ENCODE results near the gene SVOP. TPM values are rescaled to one million over a fixed set of nuclear protein-coding genes. Genes with fewer than 3 reads are reported as not detected.

Gene SVOP
- total and polyA plus RNA-seq, 2 of the 8 experiments (the other 6 are each of a cell fraction or from before 2014, with no cell fraction given): 0.06 TPM; not detected in 1

DNA sequence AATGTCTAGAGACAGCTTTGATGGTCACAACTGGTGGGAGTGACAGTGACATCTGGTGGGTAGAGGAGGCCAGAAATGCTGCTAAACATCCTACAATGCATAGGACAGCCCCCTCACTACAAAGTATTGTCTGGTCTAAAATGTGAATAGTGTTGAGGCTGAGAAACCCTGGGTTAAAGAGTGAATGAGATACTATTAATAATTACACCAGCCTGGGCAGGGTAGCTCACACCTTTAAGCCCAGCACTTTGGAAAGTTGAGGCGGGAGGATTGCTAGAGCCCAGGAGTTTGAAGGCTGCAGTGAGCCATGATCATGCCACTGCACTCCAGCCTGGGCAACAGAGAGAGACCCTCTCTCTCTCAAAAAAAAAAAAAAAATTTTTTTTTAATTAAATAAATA is 11.1 kb downstream of the SVOP start:
- Histone ChIP-seq H2BK120ac (replicated peaks; ENCODE audit: low read depth, low read length) (no peak overlapping the region), H3K4me3 (ENCODE audit: extremely low read depth in 1 of 4, insufficient read depth in 2 of 4, low read depth in 3 of 4, low read length in 4 of 4) (no peak overlapping the region), H3K27me3 (replicated peaks in 1 of 4; ENCODE audit: control insufficient read depth in 3 of 4, extremely low read depth in 1 of 4, insufficient read depth in 3 of 4, low read length in 3 of 4) (no peaks in the 10 kb centered on the region), H2AK5ac (ENCODE audit: low read depth, low read length) (no peak overlapping the region), H2BK5ac (ENCODE audit: low read depth, low read length) (no peak overlapping the region), H4K20me1 (replicated peaks in 1 of 2; ENCODE audit: control insufficient read depth in 1 of 2, insufficient read depth in 2 of 2, low read length in 2 of 2) (no peaks in the 10 kb centered on the region), H3K79me1 (ENCODE audit: low read depth, low read length) (no peaks in the 10 kb centered on the region), H2BK20ac (ENCODE audit: low read length) (no peak overlapping the region), H3K27ac (ENCODE audit: low read depth, low read length) (no peak overlapping the region), H3K18ac (ENCODE audit: extremely low read depth, low read length) (no peak overlapping the region), H3K56ac (replicated peaks; ENCODE audit: insufficient read length, low read depth, low read length) (no peak overlapping the region), H3K9ac (replicated peaks in 1 of 4; ENCODE audit: extremely low read depth in 1 of 4, low read depth in 3 of 4, low read length in 3 of 4) (no peak overlapping the region), H3K14ac (ENCODE audit: insufficient read length) (no peak overlapping the region), H3K9me3 (ENCODE audit: insufficient read depth in 2 of 2, low read depth in 1 of 2, low read length in 1 of 2) (no peaks in the 10 kb centered on the region), H2AFZ (ENCODE audit: low read length) (no peak overlapping the region), H3K4me2 (ENCODE audit: insufficient read depth in 1 of 2, low read depth in 2 of 2, low read length in 2 of 2) (no peak overlapping the region), H3K36me3 (ENCODE audit: control insufficient read depth in 2 of 4, insufficient read depth in 4 of 4, low read length in 3 of 4) (no peaks in the 10 kb centered on the region), H2BK15ac (ENCODE audit: low read length) (no peak overlapping the region), H2BK12ac (ENCODE audit: low read depth, low read length) (no peak overlapping the region), H3K23me2 (ENCODE audit: low read depth, low read length) (no peaks in the 10 kb centered on the region), H3K4me1 (replicated peaks in 1 of 4; ENCODE audit: control insufficient read depth in 3 of 4, insufficient read depth in 4 of 4, low read length in 3 of 4) (no peaks in the 10 kb centered on the region), H3K4ac (replicated peaks; ENCODE audit: insufficient read length, low read depth, low read length) (no peak overlapping the region), H4K91ac (replicated peaks; ENCODE audit: insufficient read length, low read length) (no peak overlapping the region), H4K8ac (ENCODE audit: extremely low read depth, insufficient read depth, low read length) (no peak overlapping the region), H4K5ac (ENCODE audit: insufficient read length, low read depth, low read length) (no peak overlapping the region), H3K23ac (ENCODE audit: insufficient read length) (no peak overlapping the region), H3K79me2 (ENCODE audit: control insufficient read depth in 1 of 2, insufficient read depth in 2 of 2, low read length in 2 of 2) (no peaks in the 10 kb centered on the region)
- WGBS, 2 experiments (ENCODE audit: extremely low coverage in 1 of 2, insufficient coverage in 1 of 2, insufficient read length in 1 of 2, insufficient replicate concordance in 2 of 2, low coverage in 1 of 2, low lambda C conversion rate in 2 of 2, missing lambda C conversion rate in 1 of 2): 100% methylated on average over 1 of the region's 1 CpG; no CpG with 5 or more reads in 1 of the 2 experiments
- ChIA-PET POLR2A (ENCODE audit: partially characterized antibody) (interaction anchor here (0.6 kb wide), 1 partner anchor 21 kb away, joined by 3 read pairs; no protein-coding TSS in a partner anchor), CTCF (ENCODE audit: partially characterized antibody) (interaction anchor here (0.6 to 1.8 kb wide), 4 partner anchors 28 to 102 kb away, joined by 3 to 6 read pairs (median 4); no protein-coding TSS in a partner anchor)
- TF ChIP-seq, protein P1, sequence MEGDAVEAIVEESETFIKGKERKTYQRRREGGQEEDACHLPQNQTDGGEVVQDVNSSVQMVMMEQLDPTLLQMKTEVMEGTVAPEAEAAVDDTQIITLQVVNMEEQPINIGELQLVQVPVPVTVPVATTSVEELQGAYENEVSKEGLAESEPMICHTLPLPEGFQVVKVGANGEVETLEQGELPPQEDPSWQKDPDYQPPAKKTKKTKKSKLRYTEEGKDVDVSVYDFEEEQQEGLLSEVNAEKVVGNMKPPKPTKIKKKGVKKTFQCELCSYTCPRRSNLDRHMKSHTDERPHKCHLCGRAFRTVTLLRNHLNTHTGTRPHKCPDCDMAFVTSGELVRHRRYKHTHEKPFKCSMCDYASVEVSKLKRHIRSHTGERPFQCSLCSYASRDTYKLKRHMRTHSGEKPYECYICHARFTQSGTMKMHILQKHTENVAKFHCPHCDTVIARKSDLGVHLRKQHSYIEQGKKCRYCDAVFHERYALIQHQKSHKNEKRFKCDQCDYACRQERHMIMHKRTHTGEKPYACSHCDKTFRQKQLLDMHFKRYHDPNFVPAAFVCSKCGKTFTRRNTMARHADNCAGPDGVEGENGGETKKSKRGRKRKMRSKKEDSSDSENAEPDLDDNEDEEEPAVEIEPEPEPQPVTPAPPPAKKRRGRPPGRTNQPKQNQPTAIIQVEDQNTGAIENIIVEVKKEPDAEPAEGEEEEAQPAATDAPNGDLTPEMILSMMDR (IDR thresholded peaks at IDR 0.05; ENCODE audit: control extremely low read depth in 1 of 3, insufficient read depth in 1 of 3, low read depth in 1 of 3, low read length in 3 of 3): peak in 1 of 3 experiments; percentile 7; a peak in 1 of 4 replicates
- TF ChIP-seq BRCA1 (IDR thresholded peaks at IDR 0.05; ENCODE audit: low read depth, low read length): no peak
- TF ChIP-seq KDM1A (IDR thresholded peaks at IDR 0.05; ENCODE audit: borderline replicate concordance, low read length): no peak
- DNase-seq (ENCODE audit: low read depth in 1 of 2, low spot score in 2 of 2) (no peak), FAIRE-seq (no peak)
